H1 (cell line): Measurements from ENCODE around the gene OTC. TPM values are rescaled to one million over a fixed set of nuclear protein-coding genes. Genes with fewer than 3 reads are reported as not detected.

Experiments
- CTCF ChIA-PET: fragments of 300-600 bp; sonication (Branson Sonifier 250); formaldehyde crosslinking; loops from one replicate; lab custom pipeline; 2021; ENCODE audit not compliant: partially characterized antibody; lab: Charles Lee
- POLR2A ChIA-PET: fragments of 300-600 bp; sonication (Branson Sonifier 250); formaldehyde crosslinking; loops from one replicate; lab custom pipeline; 2021; ENCODE audit warnings: inconsistent platforms; ENCODE audit not compliant: partially characterized antibody; lab: Charles Lee
- DNase-seq, 2 experiments: peaks; one replicate each; pipeline versions ENCODE4 v3.0.0 to v3.0.0-alpha.2; 2010 to 2022; ENCODE audit warnings: low spot score in 2 of 2, low read depth in 1 of 2, mixed read lengths in 1 of 2
- FAIRE-seq: peaks from 2 replicates; lab custom pipeline; 2011; peaks lifted over from hg19 to GRCh38; lab: Jason Lieb, UNC
- H2AFZ ChIP-seq: 2 replicates; pipeline ENCODE4 v1.8.1; 2012; ENCODE audit warnings: low read length, inconsistent platforms
- H2AK5ac ChIP-seq: 2 replicates; pipeline ENCODE4 v1.6.1; 2013; ENCODE audit warnings: low read depth, low read length
- H2BK120ac ChIP-seq: replicated peaks from 2 replicates; pipeline ENCODE3; 2013; ENCODE audit warnings: low read depth, low read length, inconsistent platforms
- H2BK12ac ChIP-seq: 2 replicates; pipeline ENCODE4 v1.6.1; 2013; ENCODE audit warnings: low read depth, low read length
- H2BK15ac ChIP-seq: 2 replicates; pipeline ENCODE4 v1.6.1; 2013; ENCODE audit warnings: low read length
- H2BK20ac ChIP-seq: 2 replicates; pipeline ENCODE4 v1.6.1; 2013; ENCODE audit warnings: low read length
- H2BK5ac ChIP-seq: 2 replicates; pipeline ENCODE4 v1.6.1; 2013; ENCODE audit warnings: low read depth, low read length
- H3K14ac ChIP-seq: 2 replicates; pipeline ENCODE4 v1.6.1; 2013; ENCODE audit warnings: inconsistent platforms; ENCODE audit not compliant: insufficient read length
- H3K18ac ChIP-seq: 2 replicates; pipeline ENCODE4 v1.6.1; 2013; ENCODE audit warnings: low read length; ENCODE audit errors: extremely low read depth
- H3K23ac ChIP-seq: 2 replicates; pipeline ENCODE4 v1.6.1; 2013; ENCODE audit warnings: inconsistent platforms; ENCODE audit not compliant: insufficient read length
- H3K23me2 ChIP-seq: 2 replicates; pipeline ENCODE4 v1.6.1; 2013; ENCODE audit warnings: low read depth, low read length
- H3K27ac ChIP-seq: 2 replicates; pipeline ENCODE4 v1.6.1; 2011; ENCODE audit warnings: low read depth, low read length, inconsistent platforms
- H3K27me3 ChIP-seq, 4 experiments: replicated peaks in 1 of 4; 1 replicate in 1 of 4; 2 replicates in 3 of 4; pipeline versions ENCODE4 v1.6.1 to v1.8.1; 2011 to 2013; ENCODE audit warnings: low read length in 3 of 4, mild to moderate bottlenecking in 3 of 4, inconsistent platforms in 2 of 4, mixed read lengths in 2 of 4, moderate library complexity in 1 of 4; ENCODE audit not compliant: control insufficient read depth in 3 of 4, insufficient read depth in 3 of 4; ENCODE audit errors: extremely low read depth in 1 of 4
- H3K36me3 ChIP-seq, 4 experiments: 2 replicates each; pipeline versions ENCODE4 v1.6.1 to v1.8.1; 2011 to 2013; ENCODE audit warnings: mild to moderate bottlenecking in 4 of 4, low read length in 3 of 4, moderate library complexity in 2 of 4, control low read depth in 1 of 4, inconsistent platforms in 1 of 4; ENCODE audit not compliant: insufficient read depth in 4 of 4, control insufficient read depth in 2 of 4
- H3K4ac ChIP-seq: replicated peaks from 2 replicates; pipeline ENCODE3; 2013; ENCODE audit warnings: low read length, low read depth, mixed read lengths, inconsistent platforms; ENCODE audit not compliant: insufficient read length
- H3K4me1 ChIP-seq, 4 experiments: replicated peaks in 1 of 4; 1 replicate in 1 of 4; 2 replicates in 3 of 4; pipeline versions ENCODE4 v1.6.1 to v1.8.1; 2011 to 2013; ENCODE audit warnings: low read length in 3 of 4, inconsistent platforms in 2 of 4, mixed read lengths in 1 of 4; ENCODE audit not compliant: insufficient read depth in 4 of 4, control insufficient read depth in 3 of 4
- H3K4me2 ChIP-seq, 2 experiments: 2 replicates each; pipeline versions ENCODE4 v1.6.1 to v1.8.1; 2011 to 2013; ENCODE audit warnings: low read depth in 2 of 2, low read length in 2 of 2, control low read depth in 1 of 2, inconsistent platforms in 1 of 2, mild to moderate bottlenecking in 1 of 2; ENCODE audit not compliant: insufficient read depth in 1 of 2
- H3K4me3 ChIP-seq, 4 experiments: fragments of 200-600, 300-600 bp in 1 of 4; sonication (generic), shearing (Covaris generic), sonication (Bioruptor Twin) in 1 of 4; 2 replicates each; pipeline versions ENCODE4 v1.5.1 to v1.8.1; 2011 to 2016; ENCODE audit warnings: low read length in 4 of 4, low read depth in 3 of 4, control low read depth in 2 of 4, inconsistent platforms in 2 of 4, mild to moderate bottlenecking in 2 of 4, mixed read lengths in 1 of 4, moderate library complexity in 1 of 4; ENCODE audit not compliant: insufficient read depth in 2 of 4; ENCODE audit errors: extremely low read depth in 1 of 4
- H3K56ac ChIP-seq: replicated peaks from 2 replicates; pipeline ENCODE3; 2013; ENCODE audit warnings: low read depth, mild to moderate bottlenecking, mixed read lengths, low read length, inconsistent platforms; ENCODE audit not compliant: insufficient read length
- H3K79me1 ChIP-seq: 2 replicates; pipeline ENCODE4 v1.6.1; 2013; ENCODE audit warnings: low read depth, low read length, control low read depth
- H3K79me2 ChIP-seq, 2 experiments: 2 replicates each; pipeline versions ENCODE4 v1.6.1 to v1.8.1; 2012 to 2013; ENCODE audit warnings: low read length in 2 of 2, mild to moderate bottlenecking in 2 of 2, inconsistent platforms in 1 of 2; ENCODE audit not compliant: insufficient read depth in 2 of 2, control insufficient read depth in 1 of 2
- H3K9ac ChIP-seq, 4 experiments: replicated peaks in 1 of 4; 1 replicate in 1 of 4; 2 replicates in 3 of 4; pipeline versions ENCODE4 v1.6.1 to v1.8.1; 2011 to 2013; ENCODE audit warnings: low read depth in 3 of 4, low read length in 3 of 4, control low read depth in 2 of 4, mild to moderate bottlenecking in 2 of 4, moderate library complexity in 2 of 4, inconsistent platforms in 1 of 4; ENCODE audit errors: extremely low read depth in 1 of 4
- H3K9me3 ChIP-seq, 2 experiments: 2 replicates each; pipeline versions ENCODE4 v1.6.1 to v1.8.1; 2012 to 2013; ENCODE audit warnings: mild to moderate bottlenecking in 2 of 2, moderate library complexity in 2 of 2, control low read depth in 1 of 2, inconsistent platforms in 1 of 2, low read depth in 1 of 2, low read length in 1 of 2, mixed read lengths in 1 of 2; ENCODE audit not compliant: insufficient read depth in 2 of 2
- H4K20me1 ChIP-seq, 2 experiments: replicated peaks in 1 of 2; 2 replicates each; pipeline versions ENCODE3 to v1.8.1; 2011 to 2013; ENCODE audit warnings: inconsistent platforms in 2 of 2, low read length in 2 of 2, mild to moderate bottlenecking in 1 of 2; ENCODE audit not compliant: insufficient read depth in 2 of 2, control insufficient read depth in 1 of 2
- H4K5ac ChIP-seq: 2 replicates; pipeline ENCODE4 v1.6.1; 2013; ENCODE audit warnings: low read length, low read depth, mixed read lengths, inconsistent platforms; ENCODE audit not compliant: insufficient read length
- H4K8ac ChIP-seq: 2 replicates; pipeline ENCODE4 v1.8.0; 2013; ENCODE audit warnings: mild to moderate bottlenecking, moderate library complexity, low read length, inconsistent platforms; ENCODE audit not compliant: insufficient read depth; ENCODE audit errors: extremely low read depth
- H4K91ac ChIP-seq: replicated peaks from 2 replicates; pipeline ENCODE3; 2013; ENCODE audit warnings: low read length, mixed read lengths, inconsistent platforms; ENCODE audit not compliant: insufficient read length
- ATF2 ChIP-seq: IDR thresholded peaks from 2 replicates; pipeline ENCODE4 v1.6.1; 2012; ENCODE audit warnings: low read length, inconsistent platforms
- CHD1 ChIP-seq: IDR thresholded peaks from 2 replicates; pipeline ENCODE4 v1.6.1; 2012; ENCODE audit warnings: low read depth, low read length, improper control_type of control experiment
- CHD2 ChIP-seq: IDR thresholded peaks from 2 replicates; pipeline ENCODE4 v1.6.1; 2012; ENCODE audit warnings: low read length, improper control_type of control experiment
- NANOG ChIP-seq: IDR thresholded peaks from 2 replicates; pipeline ENCODE4 v1.6.1; 2011; ENCODE audit warnings: low read length, low read depth, mild to moderate bottlenecking, inconsistent platforms; ENCODE audit not compliant: insufficient read depth, poor library complexity, severe bottlenecking
- PHF8 ChIP-seq: fragments of 200-600 bp; sonication (generic); conservative IDR thresholded peaks from 2 replicates; pipeline ENCODE4 v1.7.1; 2012; ENCODE audit warnings: low read depth, mild to moderate bottlenecking, inconsistent platforms, low read length, moderate library complexity
- POLR2A ChIP-seq, 2 experiments: IDR thresholded peaks; 1 replicate in 1 of 2; 2 replicates in 1 of 2; pipeline ENCODE4 v1.6.1; 2011; ENCODE audit warnings: low read depth in 2 of 2, low read length in 2 of 2, mild to moderate bottlenecking in 2 of 2; ENCODE audit errors: control extremely low read depth in 1 of 2
- SAP30 ChIP-seq: fragments of 300-600 bp; sonication (generic); IDR thresholded peaks from 2 replicates; pipeline ENCODE4 v1.7.1; 2012; ENCODE audit warnings: low read length, moderate library complexity, mild to moderate bottlenecking, inconsistent platforms; ENCODE audit not compliant: insufficient read depth, insufficient replicate concordance
- SRF ChIP-seq: IDR thresholded peaks from 2 replicates; pipeline ENCODE4 v1.6.1; 2011; ENCODE audit warnings: mild to moderate bottlenecking, low read depth, low read length, moderate library complexity
- TAF1 ChIP-seq: IDR thresholded peaks from 2 replicates; pipeline ENCODE4 v1.6.1; 2011; ENCODE audit warnings: mild to moderate bottlenecking, low read depth, low read length
- TAF7 ChIP-seq: optimal IDR thresholded peaks from 2 replicates; pipeline ENCODE3; 2011; ENCODE audit warnings: low read depth, mild to moderate bottlenecking, inconsistent platforms, low read length, moderate library complexity, borderline replicate concordance
- USF2 ChIP-seq: IDR thresholded peaks from 2 replicates; pipeline ENCODE4 v1.6.1; 2011; ENCODE audit warnings: low read length, improper control_type of control experiment
- WGBS, 2 experiments: shearing (Covaris generic) in 1 of 2; methylation state at CpG; one replicate each; pipeline versions ENCODE4 v1.1.6 to v1.1.7; 2013 to 2015; ENCODE audit warnings: low lambda C conversion rate in 2 of 2, mixed read lengths in 2 of 2, inconsistent platforms in 1 of 2, low coverage in 1 of 2, missing lambda C conversion rate in 1 of 2; ENCODE audit not compliant: insufficient replicate concordance in 2 of 2, insufficient coverage in 1 of 2, insufficient read length in 1 of 2; ENCODE audit errors: extremely low coverage in 1 of 2, missing lambda C conversion rate in 1 of 2; 5-methylcytosine and 5-hydroxymethylcytosine counted together
- polyA plus RNA-seq, 7 experiments: library from polyadenylated mRNA; depleted of rRNA in 3 of 7; stranded (reverse) in 5 of 7; unstranded in 2 of 7; fragments of >200 nt in 5 of 7; fragments of 200-250 nt in 2 of 7; gene quantifications; 1 replicate in 5 of 7; 2 replicates in 1 of 7; 4 replicates in 1 of 7; pipeline versions ENCODE4 v1.2.1 to v1.2.3, GENCODE V29; 2011 to 2013; ENCODE audit warnings: missing spikeins in 2 of 7, mixed read lengths in 2 of 7
- total RNA-seq: library from RNA; stranded (reverse); fragmentation: NEBNext Ultra II Directional; extraction: Animal tissue kit (Norgen Biotek cat#: 25700); gene quantifications from 2 replicates; pipeline ENCODE4 v1.2.1, GENCODE V29; 2021

Gene OTC
- total and polyA plus RNA-seq, 2 of the 8 experiments (the other 6 are each of a cell fraction or from before 2014, with no cell fraction given), result not detected

- H3K14ac ChIP-seq, result no peak overlapping the region
- no peak for DNase-seq
- H4K91ac ChIP-seq, result no peak overlapping the region
- no peak overlapping the region for H2AK5ac ChIP-seq
- no peaks in the 10 kb centered on the region for H3K23me2 ChIP-seq
- H2BK12ac ChIP-seq, result no peak overlapping the region
- FAIRE-seq, result no peak
- WGBS, 2 experiments, result 80% methylated on average over 4 of the region's 4 CpGs; no CpG with 5 or more reads in 1 of the 2 experiments
- H4K5ac ChIP-seq, result no peak overlapping the region
- ChIA-PET CTCF (interaction anchor here (0.5 kb wide), 1 partner anchor 772 kb away, joined by 3 read pairs; no protein-coding TSS in a partner anchor), POLR2A (no interaction called here)
- H3K27me3 ChIP-seq, result no peaks in the 10 kb centered on the region
- no peak overlapping the region for H2AFZ ChIP-seq
- no peaks in the 10 kb centered on the region for H3K79me2 ChIP-seq
- H3K4me1 ChIP-seq, result no peaks in the 10 kb centered on the region
- H3K9ac ChIP-seq, result no peak overlapping the region
- H3K18ac ChIP-seq, result no peak overlapping the region
- no peaks in the 10 kb centered on the region for H4K20me1 ChIP-seq
- no peak overlapping the region for H2BK5ac ChIP-seq
- no peak overlapping the region for H3K23ac ChIP-seq
- no peak overlapping the region for H2BK15ac ChIP-seq
- no peaks in the 10 kb centered on the region for H3K9me3 ChIP-seq
- H4K8ac ChIP-seq, result no peak overlapping the region
- no peak overlapping the region for H3K4ac ChIP-seq
- H3K79me1 ChIP-seq, result no peaks in the 10 kb centered on the region
- H3K4me3 ChIP-seq, result no peak overlapping the region
- no peak overlapping the region for H3K4me2 ChIP-seq
- H3K36me3 ChIP-seq, result no peaks in the 10 kb centered on the region
- no peak for TF ChIP-seq PHF8
- no peak for TF ChIP-seq CHD2
- TF ChIP-seq NANOG, result no peak
- no peak for TF ChIP-seq TAF7
- TF ChIP-seq POLR2A (IDR thresholded peaks at IDR 0.05; ENCODE audit: control extremely low read depth in 1 of 2, low read depth in 2 of 2, low read length in 2 of 2), result no peak
- TF ChIP-seq ATF2, result no peak
- TF ChIP-seq USF2, result no peak
- TF ChIP-seq TAF1, result no peak
- TF ChIP-seq SRF, result no peak
- TF ChIP-seq SAP30, result no peak
- TF ChIP-seq CHD1, result no peak
- TF ChIP-seq, all 59 proteins: peak for 0
- H2BK20ac ChIP-seq, result no peak overlapping the region
- H2BK120ac ChIP-seq, result no peak overlapping the region
- no peak overlapping the region for H3K27ac ChIP-seq
- no peak overlapping the region for H3K56ac ChIP-seq
These were observed 54.7 kb downstream of the OTC start for GRCh38 chrX:38407126-38407525.
